ENCODE data around the gene NRP2.
A peak's percentile ranks its signal among the peaks of the same experiment; 100 is the strongest.

The NRP2 gene

DNA sequence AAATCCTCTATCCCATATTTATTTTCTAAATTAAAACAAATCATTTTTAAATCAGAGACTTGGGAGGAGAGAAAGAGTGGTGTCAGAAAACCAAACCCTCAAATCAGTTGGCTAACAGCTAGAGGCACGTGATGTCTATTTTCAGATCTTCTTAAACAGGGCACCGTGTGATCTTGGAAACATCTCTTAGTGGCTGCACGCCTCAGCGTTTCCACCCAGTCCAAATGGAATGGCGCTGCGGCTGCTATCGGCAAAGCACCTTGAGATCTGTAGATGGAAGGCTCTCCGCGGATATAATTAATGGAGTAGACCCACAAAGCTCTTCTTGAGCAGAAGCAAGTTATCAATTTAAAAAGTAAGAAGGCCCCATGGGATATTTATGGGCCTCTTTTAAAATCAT is 50.0 kb downstream of the NRP2 start:
- DNase-seq: no peak

DNA sequence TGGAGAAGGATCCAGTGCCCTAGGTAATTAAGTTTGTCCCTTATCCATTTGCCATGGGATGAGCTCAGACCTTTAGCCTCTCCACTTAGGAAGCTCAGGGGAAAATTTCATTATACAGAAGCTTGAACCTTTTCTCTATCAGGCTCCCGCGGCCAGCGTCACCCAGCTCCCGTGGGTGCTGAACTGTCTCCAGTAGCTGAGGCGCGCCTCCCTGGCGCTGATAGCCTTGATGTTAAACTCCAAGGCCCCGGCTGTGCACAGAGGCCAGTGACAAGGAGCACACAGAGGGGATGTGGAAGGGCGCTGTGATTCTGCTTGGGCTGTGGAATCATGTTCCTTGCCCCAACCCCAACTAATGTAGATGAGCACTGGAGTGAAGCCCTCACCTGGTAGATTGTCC is 50.8 kb downstream of the NRP2 start:
- no peak for DNase-seq

DNA sequence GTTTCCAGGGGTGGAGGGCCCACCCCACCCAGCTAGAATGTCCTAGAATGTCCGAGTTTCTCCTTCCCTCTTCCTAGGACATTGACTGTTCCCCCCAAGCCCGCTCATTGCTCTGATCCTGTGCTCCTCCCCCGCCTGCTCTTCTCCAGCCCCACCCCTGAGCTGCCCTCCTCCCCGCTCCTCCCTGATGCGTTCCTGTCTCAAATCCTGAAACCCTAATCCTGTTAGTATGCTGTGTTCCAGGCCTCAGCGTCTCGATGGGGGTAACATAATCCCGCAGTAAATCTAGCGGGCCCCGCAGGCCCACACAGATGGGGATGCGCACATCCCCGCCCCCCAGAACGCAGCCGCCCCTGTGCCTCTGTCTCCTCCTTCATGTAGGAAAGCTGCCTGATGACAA is 51.3 kb downstream of the NRP2 start:
- DNase-seq: no peak

DNA sequence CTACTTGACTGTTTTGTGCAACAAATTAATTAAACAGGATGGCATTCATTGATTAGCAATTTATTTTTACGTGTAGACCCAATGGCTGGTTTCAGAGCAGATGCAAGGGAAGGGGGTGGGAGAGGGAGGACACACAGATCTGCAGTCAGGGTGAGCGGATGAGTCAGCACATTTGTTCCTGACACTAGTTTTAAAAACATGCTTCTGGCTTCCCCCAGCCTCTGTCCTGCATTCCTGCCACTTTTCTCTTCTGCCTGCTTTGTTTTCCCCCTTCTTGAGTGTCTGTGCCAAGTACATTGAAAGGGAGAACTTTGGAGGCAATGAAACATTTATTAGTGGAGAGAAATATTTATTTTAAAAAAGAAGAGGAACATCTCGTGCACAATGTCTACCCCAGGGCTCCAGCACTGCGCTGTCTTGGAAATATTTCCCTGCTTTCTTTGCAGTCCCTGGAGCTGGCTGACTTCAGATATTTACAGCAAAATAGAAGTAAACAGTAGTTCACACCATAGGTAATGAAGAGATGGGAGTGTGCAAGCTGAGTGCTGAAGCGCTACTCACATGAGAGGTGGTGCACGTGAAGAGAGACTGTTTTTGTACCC is 52.2 kb downstream of the NRP2 start:
- DNase-seq: peak; percentile 31

GRCh38 chr2:205738117-205738968 is 56.0 kb downstream of the NRP2 start:
- no peak for DNase-seq

- DNase-seq: no peak
Measured at GRCh38 chr2:205739620-205740019, 57.3 kb downstream of the NRP2 start.

DNA sequence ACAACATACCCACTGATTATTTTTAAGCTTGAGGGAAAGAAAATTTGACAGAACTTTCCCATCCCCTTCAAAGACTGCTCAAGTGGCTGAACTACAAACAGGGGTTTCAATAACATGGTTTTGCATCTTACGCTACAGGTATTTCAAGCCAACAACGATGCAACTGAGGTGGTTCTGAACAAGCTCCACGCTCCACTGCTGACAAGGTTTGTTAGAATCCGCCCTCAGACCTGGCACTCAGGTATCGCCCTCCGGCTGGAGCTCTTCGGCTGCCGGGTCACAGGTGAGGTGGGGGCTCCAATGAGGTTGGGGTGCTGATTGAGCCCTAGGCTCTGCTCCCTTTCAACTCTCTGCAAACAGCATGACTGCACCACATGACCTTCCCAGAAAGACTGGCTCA is 58.1 kb downstream of the NRP2 start:
- DNase-seq: no peak

DNA sequence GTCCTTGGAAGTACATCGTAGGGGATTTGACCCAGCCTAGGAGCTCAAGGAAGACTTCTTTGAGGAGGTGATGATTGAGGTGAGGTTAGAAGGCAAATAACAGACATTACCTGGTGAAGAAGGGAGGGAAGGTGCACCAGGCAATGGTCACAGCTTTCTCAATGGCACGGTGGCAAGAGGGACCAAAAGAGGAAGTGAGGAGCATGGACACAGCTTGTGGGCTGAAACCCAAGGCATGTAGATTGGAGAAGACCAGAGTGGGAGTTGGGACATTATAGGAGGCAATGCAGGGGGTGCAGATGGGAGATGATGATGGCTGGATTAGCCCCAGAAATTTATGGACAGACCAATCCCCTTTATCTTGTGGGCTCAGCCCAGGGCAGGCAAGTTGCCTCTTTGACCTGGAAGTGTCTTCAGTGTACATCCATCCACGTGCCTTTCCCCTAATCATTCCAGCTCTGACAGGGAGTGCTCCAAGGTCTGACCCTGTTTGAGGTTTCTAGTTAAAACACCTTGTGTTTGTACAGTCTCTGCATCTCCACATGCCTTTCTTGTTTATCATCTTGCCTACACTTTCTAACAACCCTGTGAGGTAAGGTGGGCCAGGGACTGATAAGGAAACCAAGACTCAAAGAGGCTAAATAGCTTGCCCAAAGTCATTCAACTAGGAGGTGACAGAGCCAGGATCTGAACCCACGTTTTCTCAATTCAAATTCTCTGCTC is 59.1 kb downstream of the NRP2 start:
- DNase-seq: no peak

GRCh38 chr2:205743137-205743536 is 60.8 kb downstream of the NRP2 start:
- DNase-seq: no peak

DNA sequence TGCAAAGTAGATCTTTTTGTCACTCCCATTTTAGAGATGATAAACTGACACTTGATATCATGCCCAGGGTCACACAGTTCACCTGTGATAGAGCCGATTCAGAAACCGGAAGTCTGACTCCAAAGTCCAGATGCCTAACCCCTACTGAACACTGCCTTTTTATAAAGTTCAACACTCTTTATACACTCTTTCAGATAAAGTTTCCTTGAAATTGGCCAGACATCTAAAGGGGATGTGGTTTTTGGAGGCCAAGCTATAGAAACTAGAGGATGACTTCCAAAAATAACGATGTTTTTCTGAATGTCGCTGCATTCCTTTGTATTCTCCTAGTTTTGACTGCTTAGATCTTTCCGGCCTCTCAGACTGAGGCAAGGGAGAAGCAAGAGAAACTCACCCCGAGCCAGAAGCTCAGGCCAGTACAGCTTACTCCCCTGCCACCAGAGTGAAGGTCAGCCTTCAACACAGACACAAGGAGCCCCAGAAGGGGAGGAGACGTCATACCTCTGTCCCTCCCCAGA is 61.8 kb downstream of the NRP2 start:
- DNase-seq: no peak

GRCh38 chr2:205745661-205746419 is 63.5 kb downstream of the NRP2 start:
- DNase-seq: no peak

DNA sequence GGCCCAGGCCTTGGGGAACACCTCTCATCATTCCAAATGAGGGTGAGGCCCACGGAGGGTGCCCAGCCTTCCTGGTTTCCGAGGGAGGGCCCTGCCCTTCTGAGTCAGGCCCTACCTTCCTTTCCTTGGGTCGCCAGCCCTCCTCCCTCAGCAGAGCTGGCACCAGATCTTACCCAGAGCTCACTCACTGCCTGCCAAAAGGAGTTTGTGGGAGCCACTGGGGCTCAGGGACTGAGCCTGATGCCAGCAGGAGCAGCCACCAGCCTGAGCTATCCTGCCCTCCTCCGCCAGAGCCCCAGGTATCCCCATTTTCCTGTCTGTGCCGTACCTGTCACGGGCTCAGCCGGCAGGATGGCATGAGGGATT is 64.1 kb downstream of the NRP2 start:
- no peak for DNase-seq

- DNase-seq: no peak
Measured at GRCh38 chr2:205747829-205748386, 65.6 kb downstream of the NRP2 start.

DNA sequence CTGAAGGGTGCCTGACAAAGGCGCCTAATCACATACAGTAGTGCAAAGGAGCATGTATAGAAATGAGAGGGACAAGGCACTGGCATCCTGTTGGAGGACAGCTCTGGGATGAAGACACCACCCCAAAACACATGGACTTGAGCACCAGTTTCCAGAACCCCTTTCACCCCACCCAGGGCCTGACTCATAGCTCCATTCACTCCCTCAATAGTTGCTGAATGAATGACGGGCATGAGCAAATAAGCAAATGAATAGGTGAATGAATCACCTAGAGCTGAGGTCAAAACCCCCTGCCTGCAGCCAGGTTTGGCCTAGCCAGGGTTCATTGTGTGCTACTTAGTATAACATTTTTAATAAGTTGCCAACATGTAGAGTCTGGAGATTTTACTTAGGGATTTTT is 66.3 kb downstream of the NRP2 start:
- DNase-seq: no peak

GRCh38 chr2:205749078-205749477 is 66.8 kb downstream of the NRP2 start:
- no peak for DNase-seq

DNA sequence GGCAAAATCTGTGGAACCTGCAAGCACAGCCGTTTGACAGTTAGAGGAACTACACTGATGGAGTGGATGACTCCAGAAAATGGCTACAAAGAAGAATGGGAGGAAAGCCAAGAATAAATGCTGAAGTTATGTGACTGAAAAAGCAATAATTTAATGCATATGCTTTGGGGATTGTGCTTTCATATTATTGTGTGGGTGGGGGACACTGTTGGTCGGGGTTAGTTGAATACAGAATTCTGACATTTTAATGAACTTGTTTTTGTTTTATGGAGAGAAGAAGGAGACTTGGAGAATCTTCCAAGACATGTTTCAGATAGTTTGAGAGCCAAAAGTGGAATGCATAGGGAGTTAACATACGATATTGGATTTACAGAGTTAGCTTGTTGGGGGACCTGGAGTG is 68.5 kb downstream of the NRP2 start:
- no peak for DNase-seq

DNA sequence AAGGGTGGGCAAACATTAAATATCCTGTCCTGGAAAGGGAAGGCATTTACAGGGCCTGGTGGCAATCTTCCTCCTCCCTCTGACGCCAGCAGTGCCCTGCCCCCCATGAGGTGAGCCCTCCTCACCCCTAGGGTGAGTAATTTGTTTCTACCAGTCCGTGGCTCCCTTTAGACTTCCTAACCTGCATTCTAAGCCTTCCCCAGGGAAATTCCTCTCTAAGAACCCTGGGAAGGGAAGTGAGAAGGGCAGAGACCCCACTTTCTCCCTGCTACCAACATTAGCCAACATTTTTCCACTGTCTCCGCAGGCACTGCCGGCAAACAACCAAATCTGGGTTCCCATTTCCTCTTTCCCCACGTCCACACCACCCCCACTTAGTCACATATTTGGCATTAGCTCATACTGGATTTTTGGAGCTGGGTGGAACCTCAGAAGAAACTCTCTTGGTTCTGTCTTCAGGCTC is 69.3 kb downstream of the NRP2 start:
- DNase-seq: no peak

DNA sequence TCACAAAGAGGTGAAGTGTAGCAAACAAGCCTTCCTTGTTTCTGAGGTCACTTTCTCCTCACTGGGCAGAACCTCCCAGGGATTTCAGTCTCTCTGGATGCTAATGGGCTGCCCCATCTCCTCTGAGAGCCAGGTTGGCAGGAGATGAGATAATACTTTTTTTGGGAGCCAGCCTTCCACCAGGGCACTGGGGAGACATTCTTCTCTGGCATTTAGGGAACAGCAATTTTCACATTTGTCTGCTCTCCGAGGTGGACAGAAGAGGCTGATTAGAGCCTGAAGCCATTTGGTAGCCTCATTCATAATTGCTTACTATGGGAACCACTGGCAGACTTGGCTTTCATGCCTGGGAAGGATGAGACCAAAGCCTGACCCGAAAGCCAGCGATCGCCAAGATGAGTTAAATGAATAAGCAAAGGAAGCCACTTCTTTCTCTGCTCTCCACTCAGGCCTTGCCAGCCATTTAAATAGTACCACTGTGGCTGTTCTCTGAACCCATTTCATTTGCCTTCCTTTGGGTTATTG is 70.1 kb downstream of the NRP2 start:
- DNase-seq: no peak

- DNase-seq: no peak
Measured at GRCh38 chr2:205752924-205753323, 70.6 kb downstream of the NRP2 start.

- DNase-seq: no peak
Measured at GRCh38 chr2:205754285-205754923, 72.1 kb downstream of the NRP2 start.

DNA sequence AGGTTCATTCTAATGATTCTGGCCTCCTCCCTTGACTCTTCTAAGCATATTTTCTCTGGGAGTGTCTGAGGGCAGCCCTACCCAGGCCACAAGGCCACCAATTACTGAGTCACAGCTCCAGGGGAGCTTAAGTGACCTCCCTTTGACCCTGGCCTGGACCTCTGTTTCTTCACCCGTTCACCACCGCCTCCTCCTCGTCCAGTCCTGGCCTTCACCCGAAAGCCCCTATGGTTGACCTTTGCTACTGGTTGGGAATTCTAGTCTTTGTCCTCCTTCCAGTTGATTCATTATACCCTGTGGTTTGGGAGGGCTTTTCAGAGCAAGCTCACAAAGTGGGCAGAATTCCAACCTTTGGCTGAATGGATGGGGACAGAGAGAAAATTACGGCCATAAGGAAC is 72.6 kb downstream of the NRP2 start:
- DNase-seq: no peak

GRCh38 chr2:205755923-205756322 is 73.6 kb downstream of the NRP2 start:
- DNase-seq: no peak
